Activated naive CD8-positive, alpha-beta T cell treated with anti-CD3 and anti-CD28 coated beads, Interleukin-2, amount 50 U/mL, for 16 hours (primary cell): Measurements from ENCODE around the gene PTPRM.

ENCODE experiments used
- DNase-seq: peaks from one replicate; pipeline ENCODE4 v3.0.0-alpha.2; 2020; ENCODE audit warnings: low read depth, low spot score

Gene PTPRM

DNA sequence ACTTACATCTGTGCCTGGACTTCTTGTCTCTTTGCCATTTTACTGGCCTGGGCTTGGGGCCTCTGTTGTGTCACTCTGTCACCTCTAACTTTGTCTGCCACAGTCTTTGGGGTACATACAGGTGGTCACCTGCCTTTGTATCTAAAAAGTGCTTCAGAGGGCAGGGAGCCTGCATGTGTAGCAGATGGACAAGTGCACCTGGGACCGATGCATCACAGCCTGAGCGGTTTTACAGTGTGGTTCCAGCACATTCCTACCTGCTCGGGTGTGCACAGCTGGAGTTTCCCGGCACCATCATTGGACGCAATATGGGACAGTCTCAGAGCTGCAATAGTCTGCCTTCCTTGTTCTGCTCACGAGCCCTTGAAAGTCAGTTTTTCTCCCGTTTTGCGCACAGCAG, 792.4 kb downstream of the PTPRM start:
- no peak for DNase-seq

DNA sequence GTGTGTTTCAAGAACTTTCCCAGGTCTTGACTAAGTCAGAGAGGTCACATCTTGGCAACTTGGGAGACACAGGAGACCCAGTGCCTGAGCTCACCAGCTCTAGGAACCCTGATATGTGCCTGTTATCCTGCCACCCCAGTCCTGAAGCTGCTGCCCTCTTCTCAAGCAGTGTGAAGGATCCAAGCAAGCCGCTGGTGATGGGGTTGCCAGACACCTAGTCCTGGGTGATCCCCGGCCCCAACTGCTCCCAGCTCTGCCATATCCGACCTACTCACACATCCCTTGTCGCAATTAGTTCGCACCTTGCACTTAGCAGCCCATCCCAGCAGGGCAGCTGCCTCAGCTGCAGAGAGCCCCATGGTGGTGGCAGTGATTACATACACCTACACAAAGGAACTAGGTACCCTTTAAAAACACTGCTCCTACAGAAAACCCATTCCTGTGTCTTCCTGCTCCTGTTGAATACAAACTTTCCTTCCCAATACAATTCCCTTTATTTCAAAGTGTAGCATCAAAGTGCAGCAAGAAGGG, 794.9 kb downstream of the PTPRM start:
- DNase-seq: no peak

DNA sequence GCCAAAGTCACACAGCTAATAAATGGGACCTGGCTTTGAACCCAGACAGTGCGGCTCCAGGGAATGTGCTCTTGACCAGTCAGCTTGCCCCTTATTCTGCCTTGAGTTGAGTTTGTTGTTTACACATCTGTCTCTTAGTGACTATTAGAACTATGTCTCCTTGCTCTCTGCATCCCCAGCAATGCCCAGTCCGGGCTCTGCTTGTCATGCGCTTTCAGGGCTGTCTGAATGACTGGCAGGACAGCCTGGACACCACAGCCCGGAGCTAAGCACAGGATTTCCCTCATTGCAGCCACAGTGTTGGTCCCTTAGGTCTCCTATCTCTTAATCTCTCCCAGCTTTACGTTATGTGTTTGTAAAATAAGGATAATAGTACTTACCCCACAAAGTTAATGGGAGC, 795.7 kb downstream of the PTPRM start:
- DNase-seq: no peak

GRCh38 chr18:8364385-8364784, 797.3 kb downstream of the PTPRM start:
- no peak for DNase-seq

DNA sequence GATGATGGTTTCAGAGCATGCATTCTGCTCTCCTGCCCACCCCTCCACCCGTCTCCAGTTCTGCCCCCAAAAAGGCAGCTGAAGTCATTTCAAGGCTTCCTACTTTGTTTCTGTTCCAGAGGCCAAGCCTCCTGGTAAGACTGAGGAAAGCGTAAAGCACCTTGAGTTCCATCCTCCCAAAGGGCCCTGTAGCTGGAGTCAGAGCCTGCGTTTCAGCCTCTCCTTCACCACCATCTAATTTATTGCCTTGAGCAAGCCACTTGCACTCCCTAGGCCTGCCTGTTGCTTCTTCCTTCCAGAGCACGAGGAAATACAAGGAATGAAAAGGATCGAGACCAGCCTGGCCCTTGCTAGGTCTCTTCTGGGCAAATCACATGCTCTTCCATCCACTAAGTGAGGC, 797.9 kb downstream of the PTPRM start:
- no peak for DNase-seq

DNA sequence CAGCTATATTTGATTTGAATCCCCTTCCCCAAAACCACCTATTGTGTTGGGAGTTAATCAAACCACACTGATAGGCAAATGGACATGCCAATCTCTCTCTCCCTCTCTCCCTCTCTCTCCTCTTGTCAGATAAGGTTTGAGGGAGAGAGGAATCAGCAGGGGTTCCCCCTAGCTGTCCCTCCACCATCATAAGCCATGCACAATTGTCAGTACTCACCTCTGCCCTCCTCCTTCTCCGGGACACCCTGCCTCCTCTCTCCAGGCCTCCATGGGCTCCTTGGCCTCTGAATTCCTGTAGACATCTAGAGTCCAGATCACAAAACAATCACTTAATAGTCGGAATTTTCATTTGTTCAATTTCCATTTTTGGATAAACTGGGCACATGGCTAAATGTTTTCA, 798.4 kb downstream of the PTPRM start:
- no peak for DNase-seq

- no peak for DNase-seq
Measured at GRCh38 chr18:8366070-8366469, 799.0 kb downstream of the PTPRM start.

DNA sequence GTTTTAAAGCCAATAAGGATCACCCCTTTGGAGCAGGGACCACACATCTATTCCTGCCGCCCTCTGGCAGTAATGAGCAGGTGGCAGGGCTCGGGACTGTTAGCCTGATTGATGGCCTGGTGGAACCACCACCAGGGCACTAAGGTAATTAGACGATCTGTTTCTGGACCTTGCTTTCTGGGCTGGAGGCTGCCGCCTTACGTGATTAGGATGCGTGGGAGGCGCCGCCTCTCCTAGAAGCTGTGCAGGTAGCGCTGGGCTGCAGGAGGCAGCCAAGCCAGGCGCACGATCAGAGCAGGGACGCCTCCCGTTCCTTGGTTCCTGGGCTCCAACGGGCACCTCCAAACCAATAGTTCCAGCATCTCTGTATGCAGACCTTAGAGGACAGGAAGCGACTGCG, 799.5 kb downstream of the PTPRM start:
- DNase-seq: no peak

DNA sequence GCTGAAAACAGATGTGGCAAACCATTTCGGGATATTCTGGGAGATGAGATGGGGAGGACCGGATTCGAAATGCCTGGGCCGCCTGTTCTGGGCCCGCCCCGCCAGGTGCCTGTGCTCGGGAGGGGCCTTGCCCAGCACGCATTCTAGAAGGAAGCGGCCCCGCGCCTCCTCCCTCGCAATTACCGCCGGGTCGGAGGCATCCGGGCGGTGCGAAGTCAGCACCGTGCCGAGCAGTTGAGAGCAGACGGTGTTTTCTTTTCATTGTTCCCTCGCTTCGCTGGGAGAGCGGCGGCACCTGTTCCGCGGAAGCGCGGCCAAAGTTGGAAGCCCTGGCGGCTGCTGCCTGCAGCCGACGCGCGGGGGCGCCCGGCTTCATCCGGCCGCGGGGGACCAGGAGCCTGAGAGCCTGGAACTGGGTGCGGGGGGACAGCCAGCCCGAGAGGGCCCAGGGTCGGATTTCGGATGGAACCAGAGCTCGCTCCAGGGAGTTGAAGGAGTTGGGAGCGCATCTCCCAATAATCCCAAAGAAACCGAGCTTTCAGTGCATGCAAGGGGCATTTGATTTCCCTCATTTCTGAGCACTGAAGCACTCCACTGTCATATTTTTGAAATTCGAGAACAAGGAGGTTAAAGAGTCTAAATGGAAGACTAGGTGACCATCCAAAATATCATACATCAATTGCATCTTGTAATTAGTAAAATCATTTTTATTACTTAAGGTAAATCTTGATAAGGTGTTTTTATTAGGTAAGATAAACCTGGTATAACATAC, 800.3 kb downstream of the PTPRM start:
- no peak for DNase-seq

GRCh38 chr18:8368512-8369217, 801.5 kb downstream of the PTPRM start:
- DNase-seq: no peak

GRCh38 chr18:8373486-8373885, 806.4 kb downstream of the PTPRM start:
- no peak for DNase-seq

DNA sequence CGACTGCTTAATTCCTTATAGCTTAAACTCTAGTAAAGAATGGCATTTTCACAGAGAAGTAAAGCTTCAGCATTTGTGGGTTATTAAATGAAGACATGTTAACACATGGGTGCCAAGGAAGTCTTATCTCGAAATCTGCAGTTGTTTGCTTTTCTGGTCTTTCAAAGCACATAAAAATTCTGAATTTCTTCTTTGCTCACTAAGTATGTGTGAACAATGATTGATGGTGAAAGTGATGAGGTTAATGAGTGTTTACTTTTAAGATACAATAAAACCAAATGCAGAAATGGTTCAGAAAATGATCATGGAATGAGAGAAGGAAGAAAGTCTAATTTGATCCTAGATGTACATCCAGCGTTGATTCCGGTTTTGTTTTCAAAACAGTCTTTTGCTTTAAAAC, 807.6 kb downstream of the PTPRM start:
- DNase-seq: no peak

GRCh38 chr18:8375249-8375648, 808.1 kb downstream of the PTPRM start:
- no peak for DNase-seq

- DNase-seq: no peak
Measured at GRCh38 chr18:8376113-8376512, 809.0 kb downstream of the PTPRM start.

DNA sequence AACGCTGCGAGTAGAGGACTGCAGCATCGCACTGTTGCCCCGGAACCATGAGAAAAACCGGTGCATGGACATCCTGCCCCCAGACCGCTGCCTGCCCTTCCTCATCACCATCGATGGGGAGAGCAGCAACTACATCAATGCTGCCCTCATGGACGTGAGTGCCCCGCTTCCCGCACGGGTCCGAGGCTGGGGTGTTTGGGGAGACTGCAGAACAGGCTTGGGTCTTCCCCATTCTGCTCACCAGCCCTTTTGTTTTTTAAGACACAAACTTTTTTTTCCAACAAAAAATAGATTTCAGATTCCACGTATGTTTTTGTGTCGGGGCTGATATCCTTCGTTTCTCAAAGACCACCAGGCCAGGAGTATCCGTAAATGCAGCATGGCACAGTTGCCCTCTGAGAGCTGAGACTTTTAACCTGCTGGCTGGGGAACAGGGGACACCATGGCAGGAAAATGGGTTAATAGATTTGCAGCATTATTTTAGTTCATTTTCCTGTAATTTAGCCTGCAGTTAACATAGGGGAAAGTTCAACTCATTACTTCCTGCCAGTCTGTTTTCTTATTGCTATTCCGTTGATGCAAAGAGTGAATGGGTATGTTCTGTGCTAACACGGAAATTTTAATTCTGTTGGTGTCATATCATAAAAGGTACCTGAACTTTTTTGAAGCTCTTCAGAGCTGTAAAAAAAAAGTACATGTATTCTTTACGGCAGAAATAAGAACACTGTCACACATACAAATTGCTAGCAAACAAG, 812.2 kb downstream of the PTPRM start:
- DNase-seq: no peak

DNA sequence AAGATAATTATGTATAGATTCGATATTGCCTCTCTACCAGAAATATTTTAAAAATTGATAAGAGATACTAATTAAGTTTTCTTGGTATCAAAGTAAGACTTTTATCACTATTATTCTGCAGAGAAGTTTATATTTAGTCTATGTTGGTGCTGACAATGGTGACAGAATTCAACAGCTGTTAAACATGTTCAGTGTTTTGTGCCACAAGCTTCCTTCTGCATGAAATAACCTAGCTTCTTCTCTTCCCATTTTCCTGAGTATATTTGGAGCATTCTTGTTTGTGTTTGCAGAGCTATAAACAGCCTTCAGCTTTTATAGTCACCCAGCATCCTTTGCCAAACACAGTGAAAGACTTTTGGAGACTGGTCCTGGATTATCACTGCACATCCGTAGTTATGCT, 812.9 kb downstream of the PTPRM start:
- DNase-seq: no peak

GRCh38 chr18:8380926-8381325, 813.8 kb downstream of the PTPRM start:
- no peak for DNase-seq

DNA sequence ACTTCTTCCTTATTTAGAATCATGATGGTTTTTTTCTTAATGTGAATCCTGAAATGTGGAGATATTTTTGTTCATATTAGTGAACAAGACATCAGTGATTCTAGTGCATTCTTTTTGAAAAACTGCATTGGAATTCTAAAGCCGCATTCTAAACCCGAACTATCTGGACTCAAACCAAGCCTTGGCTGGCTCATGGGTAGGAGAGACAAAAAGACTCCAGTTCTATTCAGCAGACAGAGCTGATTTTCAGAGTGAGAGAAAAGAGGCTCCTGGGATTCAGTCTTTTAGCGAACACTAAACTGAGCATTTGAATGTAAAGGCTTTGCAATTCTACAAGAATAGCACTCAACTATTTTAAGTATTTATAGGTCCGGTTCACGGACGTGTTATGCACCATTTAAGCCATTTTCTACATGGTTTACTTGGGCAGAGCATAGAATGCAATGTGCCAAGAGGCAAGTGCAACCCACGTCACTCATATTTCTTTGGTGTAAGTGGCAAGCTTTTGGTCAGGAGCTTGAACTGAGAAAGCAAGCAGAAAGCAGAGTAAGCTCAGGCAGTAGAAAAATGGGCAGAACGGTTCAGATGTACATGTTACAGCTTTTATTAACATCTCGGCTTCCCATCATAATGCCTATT, 814.8 kb downstream of the PTPRM start:
- DNase-seq: no peak

- no peak for DNase-seq
Measured at GRCh38 chr18:8385400-8385799, 818.3 kb downstream of the PTPRM start.

GRCh38 chr18:8386669-8387380, 819.7 kb downstream of the PTPRM start:
- no peak for DNase-seq
